HG02642 (cell line): ENCODE results near the gene IDUA.

Experiments used
- ATAC-seq: cut with Tn5 transposase; IDR thresholded peaks from one replicate; pipeline ENCODE4 v1.9.1; 2021; ENCODE audit warnings: mild to moderate bottlenecking; ENCODE audit not compliant: unreplicated experiment, poor library complexity

Gene IDUA

DNA sequence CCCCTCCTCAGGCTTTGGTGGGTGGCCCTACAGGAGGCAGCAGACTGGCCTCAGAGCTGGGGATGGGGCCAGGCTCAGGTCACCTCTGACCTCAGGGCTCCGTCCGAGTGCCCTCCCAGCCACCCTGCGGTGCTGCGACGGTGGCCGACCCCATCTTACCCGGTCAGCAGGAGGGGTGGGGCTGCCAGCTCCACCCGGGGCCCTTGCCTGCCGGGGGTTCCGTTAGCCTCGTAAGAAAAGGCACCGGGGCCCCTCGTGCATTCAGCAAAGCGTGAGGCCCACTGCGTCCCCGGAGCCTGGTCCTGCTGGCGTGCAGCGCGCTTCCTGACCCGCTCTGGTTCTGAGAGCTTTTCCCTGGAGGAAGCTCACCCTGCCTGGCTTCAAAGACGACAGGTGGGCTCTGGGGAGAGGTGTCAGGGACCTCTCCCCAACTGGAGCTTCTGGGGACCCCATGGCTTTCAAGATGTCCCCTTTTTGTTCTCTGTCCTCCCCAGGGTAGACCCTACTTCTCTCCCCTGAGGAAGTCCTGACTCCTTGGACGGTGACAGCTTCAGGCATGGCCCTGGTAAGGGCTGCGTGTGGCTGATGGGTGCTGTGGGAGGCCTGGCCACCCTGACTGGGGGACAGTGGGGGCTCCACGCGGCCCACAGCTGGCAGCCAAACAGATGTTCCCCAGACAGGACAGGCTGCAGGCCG, 40.5 kb downstream of the IDUA start:
- no peak for ATAC-seq

DNA sequence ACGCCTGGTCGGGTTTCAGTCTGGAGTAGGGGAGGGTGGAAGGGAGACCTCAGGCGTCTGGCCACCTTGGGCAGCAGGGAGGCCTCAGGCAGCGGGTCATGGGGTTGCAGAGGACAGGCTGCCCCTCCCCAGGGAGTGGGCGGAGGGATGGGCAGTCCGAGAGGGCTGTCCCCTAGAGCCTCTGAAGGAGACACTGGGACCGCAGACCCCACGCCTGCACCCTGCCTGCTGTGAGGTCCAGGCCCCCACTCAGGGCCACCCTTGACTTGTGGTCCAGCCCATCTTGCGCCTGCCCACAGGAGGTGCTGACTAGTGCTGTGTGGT, 41.0 kb downstream of the IDUA start:
- no peak for ATAC-seq

DNA sequence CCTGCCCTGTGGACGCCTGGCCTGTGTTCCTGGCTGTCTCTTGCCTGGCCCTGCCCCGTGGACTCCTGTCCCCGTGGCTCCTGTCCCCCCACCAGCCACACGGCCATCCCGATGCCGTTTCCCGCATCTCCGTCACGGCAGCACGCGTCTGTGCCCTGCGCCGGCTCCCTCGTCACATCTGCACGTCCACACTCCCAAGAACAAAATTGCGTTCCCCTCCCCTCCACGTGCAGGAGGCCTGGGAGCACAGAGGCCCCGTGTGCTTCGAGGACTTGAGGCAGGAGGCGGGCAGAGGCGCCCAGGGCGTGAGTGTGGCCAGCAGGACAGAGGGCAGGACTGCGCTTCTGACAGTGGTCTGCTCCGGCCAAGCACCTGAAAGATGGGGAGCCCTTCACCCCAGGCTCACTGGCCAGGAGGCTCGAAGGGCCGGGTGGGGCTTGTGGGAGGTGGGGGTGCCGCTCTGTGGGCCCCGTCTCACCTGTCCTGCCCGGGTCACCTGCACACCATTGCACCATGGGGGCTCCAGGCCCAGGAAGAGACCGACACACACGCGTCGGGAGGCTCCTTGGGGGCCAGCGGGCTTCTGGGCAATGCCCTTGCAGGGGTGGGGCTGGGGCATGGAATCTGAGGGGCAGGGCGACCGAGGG, 41.9 kb downstream of the IDUA start:
- no peak for ATAC-seq

DNA sequence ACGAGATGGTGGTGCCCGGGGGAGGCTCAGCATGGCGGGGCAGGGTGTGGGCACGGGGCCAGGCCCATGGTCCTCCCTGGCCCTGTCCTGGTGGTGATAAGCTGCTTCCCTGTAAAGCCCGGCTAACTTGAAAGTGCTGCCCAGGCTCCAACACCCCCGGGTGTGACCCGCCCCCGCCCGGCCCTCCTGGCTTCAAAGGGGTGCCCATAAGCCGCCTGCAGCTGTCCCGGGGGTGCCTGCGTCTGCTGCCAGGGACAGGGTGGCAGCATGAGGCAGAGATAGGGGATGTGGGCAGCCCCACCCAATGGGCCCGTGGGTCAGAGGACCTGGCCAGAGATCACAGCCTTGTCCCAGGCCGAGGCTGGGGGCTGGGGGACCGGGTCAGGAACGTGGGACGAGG, 42.7 kb downstream of the IDUA start:
- no peak for ATAC-seq

DNA sequence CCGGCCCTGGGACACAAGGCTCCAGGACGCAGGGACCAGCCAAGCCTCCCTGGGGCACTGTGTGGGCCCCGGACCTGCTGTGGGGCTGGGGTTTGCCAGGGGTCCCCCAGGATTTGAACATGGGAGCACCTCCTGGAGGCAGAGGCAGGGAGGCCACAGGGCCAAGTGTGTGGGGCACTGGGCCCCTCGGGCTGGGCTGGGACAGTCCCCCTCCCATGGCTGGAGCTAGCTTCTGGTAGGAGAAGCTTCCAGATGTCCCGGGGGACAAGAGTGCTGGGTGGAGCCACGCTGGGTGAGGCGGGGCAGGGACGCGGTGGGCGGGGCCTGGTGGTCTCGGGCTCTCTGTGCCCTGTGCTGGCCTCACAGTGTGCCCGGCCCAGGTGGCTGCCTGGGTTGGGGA, 43.2 kb downstream of the IDUA start:
- no peak for ATAC-seq

GRCh38 chr4:1030559-1030958, 43.7 kb downstream of the IDUA start:
- ATAC-seq: no peak

DNA sequence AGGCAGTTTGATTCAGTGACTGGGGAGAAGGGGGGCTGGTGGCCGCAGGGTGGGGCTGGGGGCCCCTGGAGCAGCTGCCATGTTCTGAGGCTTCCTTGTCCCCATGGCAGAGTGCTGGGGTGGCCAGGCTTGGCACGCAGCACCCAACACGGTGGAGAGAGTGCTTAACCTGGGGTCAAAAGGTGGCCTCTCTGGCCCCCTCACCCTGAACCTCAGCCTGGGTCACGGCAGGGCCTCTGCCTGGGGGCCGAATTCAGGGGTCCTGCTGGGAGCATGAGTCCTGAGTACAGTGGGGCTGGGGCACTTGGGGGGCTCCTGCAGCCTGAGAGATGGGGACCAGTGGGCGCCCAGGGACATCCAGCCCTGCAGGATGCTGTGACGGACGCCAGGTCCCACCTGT, 44.5 kb downstream of the IDUA start:
- no peak for ATAC-seq

DNA sequence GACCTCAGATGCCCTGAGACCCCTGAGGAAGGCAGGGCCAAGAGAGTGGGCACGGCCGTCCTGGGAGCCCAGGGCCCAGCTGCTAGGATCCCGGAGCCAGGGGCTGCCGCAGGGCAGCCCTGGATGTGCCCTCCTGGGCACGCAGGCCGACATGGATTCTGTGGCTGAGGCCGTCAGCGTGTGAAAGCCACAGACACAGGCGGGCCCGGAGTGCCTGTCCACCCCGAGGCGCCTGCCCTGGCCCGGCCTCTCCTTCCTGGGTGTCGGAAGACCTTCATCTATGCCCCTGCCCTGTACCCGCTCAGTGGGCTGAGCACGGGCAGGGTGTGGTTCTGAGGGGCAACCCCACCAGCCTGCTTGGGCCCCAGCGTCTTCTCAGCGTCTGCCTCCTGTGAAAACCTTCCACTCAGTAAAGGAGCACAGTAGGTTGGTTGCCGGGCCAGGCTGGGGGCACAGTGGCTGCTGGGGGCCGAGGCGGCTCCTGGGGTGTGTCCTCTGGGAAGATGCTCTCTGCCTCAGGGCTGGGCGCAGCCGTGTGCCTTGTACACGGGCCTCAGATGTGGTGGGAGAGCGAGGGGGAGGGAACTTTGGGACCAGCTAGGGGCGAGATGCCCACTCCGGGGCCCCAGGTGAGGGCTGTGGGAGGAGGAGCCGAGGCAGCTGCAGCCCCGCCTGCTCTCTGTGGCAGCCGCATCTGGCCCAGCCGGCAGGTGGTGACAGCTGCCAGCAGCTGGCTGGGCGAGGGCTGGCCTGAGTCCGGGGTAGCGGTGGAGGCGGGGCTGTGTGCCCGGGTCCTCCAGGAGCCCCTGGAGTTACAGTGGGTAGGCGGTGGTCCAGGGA, 45.3 kb downstream of the IDUA start:
- ATAC-seq: no peak

DNA sequence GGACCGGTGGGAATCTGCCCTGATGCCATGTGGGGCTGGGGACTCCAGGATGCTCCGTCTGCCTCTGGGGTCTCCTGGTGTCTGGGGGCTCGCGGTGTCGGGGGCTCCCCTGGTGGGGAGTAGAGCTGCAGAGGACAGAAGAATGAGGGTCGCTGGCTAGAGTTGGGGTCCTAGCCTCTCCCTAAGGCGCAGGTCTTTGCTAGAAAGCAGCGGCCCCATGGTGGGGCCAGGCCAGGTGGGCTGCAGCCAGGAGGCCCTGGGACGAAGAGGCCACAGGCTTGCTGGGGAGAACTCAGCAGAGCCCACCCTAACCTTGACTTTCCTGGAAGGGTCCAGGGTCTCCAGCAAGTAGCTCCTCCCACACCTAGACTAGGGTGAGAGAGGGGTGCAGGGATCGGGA, 46.0 kb downstream of the IDUA start:
- no peak for ATAC-seq

GRCh38 chr4:1033840-1034551, 47.2 kb downstream of the IDUA start:
- ATAC-seq: no peak

DNA sequence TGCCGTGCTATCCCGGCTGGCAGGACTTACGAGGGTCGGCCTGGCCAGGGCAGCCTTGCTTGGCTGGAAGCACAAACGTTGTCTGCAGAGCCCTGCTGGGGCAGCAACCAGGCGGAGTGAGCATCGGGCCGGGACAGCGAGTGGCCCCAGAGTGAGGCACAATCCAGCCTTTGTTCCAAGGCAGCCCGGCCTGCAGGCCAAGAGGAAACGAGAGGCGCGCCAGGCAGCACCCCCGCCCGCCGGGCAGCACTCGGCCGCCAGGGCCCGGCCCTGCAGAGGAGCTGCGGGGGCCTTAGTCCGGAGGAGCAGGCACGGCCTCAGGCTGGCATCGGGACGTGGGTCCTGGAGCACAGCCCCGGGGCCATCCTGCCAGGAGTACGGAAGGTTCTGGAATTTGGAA, 48.7 kb downstream of the IDUA start:
- no peak for ATAC-seq

DNA sequence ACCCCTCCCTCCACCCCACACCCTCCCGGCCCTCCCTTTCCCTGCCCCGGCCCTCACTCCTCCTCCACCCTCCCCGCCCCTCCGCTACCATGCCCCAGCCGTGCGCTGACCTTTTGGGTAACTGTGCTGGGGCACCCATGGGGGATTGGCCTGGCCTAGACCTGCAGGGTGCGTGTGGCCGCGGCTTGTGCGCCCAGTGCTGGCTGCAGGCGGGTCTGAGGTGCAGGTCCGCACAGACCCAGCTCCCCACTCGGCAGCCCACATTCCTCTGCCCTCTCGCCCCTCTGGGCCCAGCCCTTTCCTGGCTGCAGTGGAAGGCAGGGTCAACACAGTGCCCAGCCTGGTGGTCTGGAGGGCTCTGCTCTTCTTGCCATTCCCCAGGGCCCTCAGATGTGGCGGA, 49.3 kb downstream of the IDUA start:
- no peak for ATAC-seq

DNA sequence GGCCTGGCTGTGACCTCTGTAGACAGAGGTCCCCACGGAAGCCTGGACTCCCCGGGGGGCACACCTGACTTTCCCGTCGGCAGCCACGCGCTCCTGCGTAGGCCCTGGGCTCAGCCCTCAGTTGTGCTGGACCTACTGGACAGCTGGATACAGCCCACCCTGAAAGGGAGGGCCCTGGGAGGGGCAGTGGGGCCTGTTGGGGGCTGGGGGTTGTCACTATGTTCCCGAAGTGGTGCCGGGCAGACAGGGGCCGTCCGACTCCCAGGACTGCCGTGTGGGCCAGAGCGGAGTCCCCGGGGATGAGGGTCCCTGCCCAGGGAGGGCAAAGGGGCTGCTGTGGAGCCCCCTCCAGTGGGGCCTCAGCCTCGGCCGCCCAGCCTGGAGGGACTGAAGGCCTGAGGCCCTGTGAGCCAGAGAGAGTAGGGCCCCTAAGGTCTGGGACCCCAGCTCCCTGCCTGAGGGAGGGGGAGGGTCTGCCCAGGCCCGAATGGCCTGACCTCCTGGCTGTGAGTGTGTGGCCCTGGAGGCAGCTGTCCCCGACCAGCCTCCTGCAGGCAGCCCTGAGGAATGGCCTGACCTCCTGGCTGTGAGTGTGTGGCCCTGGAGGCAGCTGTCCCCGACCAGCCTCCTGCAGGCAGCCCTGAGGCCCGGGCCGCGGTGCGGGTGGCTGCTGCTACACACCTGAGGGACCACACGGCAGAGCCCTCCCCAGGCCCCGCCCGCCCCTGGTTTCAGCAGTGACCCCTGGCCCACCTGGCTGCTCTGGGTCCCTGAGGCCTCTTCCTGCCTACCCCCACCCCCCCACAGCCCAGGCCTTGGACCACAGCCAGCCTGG, 50.3 kb downstream of the IDUA start:
- ATAC-seq: no peak

GRCh38 chr4:1038948-1039492, 52.2 kb downstream of the IDUA start:
- no peak for ATAC-seq

GRCh38 chr4:1039493-1040343, 52.9 kb downstream of the IDUA start:
- ATAC-seq: no peak

DNA sequence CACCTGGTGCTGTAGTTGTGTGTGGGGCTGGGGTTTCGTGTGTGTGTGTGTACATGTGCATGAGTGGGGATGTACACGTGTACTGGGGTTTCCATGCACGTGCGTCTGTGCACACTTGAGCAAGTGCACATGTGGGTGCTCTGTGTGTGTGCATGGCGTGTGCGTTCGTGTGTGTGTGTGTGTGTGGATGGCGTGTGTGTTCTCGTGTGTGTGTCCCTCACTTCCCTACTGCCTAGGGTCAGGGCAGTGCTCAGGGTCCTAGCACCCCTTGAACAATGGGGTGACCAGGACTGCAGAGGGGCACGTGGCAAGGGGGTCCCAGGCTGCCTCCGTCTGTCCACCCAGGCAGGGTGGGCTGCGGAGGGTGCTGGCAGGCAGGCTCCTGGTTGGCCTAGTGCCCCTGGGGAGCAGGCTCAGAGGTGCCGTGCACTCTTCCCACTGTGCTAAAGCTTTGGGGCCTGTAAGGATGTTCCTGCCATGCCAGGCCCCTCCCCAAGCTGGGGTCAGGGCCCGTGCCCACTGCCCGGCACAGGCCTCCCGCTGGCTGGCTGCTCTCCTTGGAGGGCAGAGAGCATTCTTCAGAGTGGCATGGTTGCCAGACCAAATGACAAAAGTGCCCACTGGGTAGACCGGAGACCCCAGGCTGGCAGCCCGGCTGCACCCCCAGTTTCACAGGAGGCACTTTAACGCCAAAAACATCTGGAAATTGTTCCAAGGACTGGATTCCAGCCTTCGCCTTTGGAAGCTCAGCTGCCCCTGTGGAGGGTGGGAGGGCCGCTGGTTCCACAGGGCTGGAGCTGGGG, 53.7 kb downstream of the IDUA start:
- no peak for ATAC-seq

- ATAC-seq: no peak
These were observed 54.5 kb downstream of the IDUA start for GRCh38 chr4:1041147-1041935.
